GM12878 (cell line): ENCODE measurements around the gene PRRT1B. TPM values are rescaled to one million over a fixed set of nuclear protein-coding genes. Genes with fewer than 3 reads are reported as not detected.

Experiments
- ATAC-seq: fragments of 200-7000 bp; cut with Tn5 transposase; 3 replicates; pipeline ENCODE4 v1.9.1; 2020; ENCODE audit warnings: mild to moderate bottlenecking, moderate library complexity
- BruUV-seq: library from RNA; stranded (reverse); fragments of 400-500 nt; replicated peaks from 2 replicates; lab custom pipeline; 2021; lab: Mats Ljungman, UMichigan
- CTCF ChIA-PET: fragments of 300-600 bp; sonication (Branson Sonifier 250); formaldehyde crosslinking; extraction: SDS; loops from one replicate; lab custom pipeline; 2021; ENCODE audit warnings: inconsistent platforms; lab: Yijun Ruan, JAX
- POLR2A ChIA-PET: fragments of 350-600 bp; formaldehyde crosslinking; extraction: SDS; loops from one replicate; lab custom pipeline; 2021; ENCODE audit warnings: inconsistent platforms; lab: Charles Lee
- RAD21 ChIA-PET: fragments of 300-600 bp; sonication (Branson Sonifier 250); formaldehyde crosslinking; loops from one replicate; lab custom pipeline; 2023; ENCODE audit warnings: antibody characterized with exemption; ENCODE audit not compliant: unreplicated experiment; lab: Charles Lee
- SMC1A ChIA-PET: fragments of 300-600 bp; sonication (Branson Sonifier 250); formaldehyde crosslinking; loops from one replicate; lab custom pipeline; 2023; ENCODE audit not compliant: unreplicated experiment, uncharacterized antibody; lab: Charles Lee
- DNase-seq: peaks from one replicate; pipeline ENCODE4 v3.0.0-alpha.2; 2011; ENCODE audit warnings: low read depth, low spot score
- FAIRE-seq: peaks from 3 replicates; lab custom pipeline; 2011; peaks lifted over from hg19 to GRCh38; lab: Jason Lieb, UNC
- H2AFZ ChIP-seq: 2 replicates; pipeline ENCODE4 v1.6.0; 2011; ENCODE audit warnings: low read depth, low read length, control low read depth; ENCODE audit not compliant: control insufficient read depth
- H3K27ac ChIP-seq: 2 replicates; pipeline ENCODE4 v1.5.1; 2011; ENCODE audit warnings: control low read depth; ENCODE audit not compliant: control insufficient read depth, insufficient read depth
- H3K27me3 ChIP-seq, 2 experiments: replicated peaks in 1 of 2; 2 replicates each; pipeline versions ENCODE4 v1.6.0 to v1.6.1; 2011; ENCODE audit warnings: low read length in 1 of 2; ENCODE audit not compliant: control insufficient read depth in 2 of 2, insufficient read depth in 2 of 2
- H3K36me3 ChIP-seq, 2 experiments: 2 replicates each; pipeline ENCODE4 v1.5.1; 2011; ENCODE audit warnings: low read length in 1 of 2; ENCODE audit not compliant: control insufficient read depth in 2 of 2, insufficient read depth in 2 of 2
- H3K4me1 ChIP-seq: 2 replicates; pipeline ENCODE4 v1.6.1; 2011; ENCODE audit warnings: mild to moderate bottlenecking, low read length, moderate library complexity, mixed read lengths; ENCODE audit not compliant: control insufficient read depth, insufficient read depth
- H3K4me2 ChIP-seq: 2 replicates; pipeline ENCODE4 v1.6.0; 2011; ENCODE audit warnings: control low read depth; ENCODE audit not compliant: control insufficient read depth, insufficient read depth
- H3K4me3 ChIP-seq: fragments of 200-600 bp; sonication (generic); 2 replicates; pipeline ENCODE4 v1.5.1; 2016
- H3K79me2 ChIP-seq: 2 replicates; pipeline ENCODE4 v1.6.0; 2011; ENCODE audit warnings: low read length; ENCODE audit not compliant: control insufficient read depth, insufficient read depth
- H3K9ac ChIP-seq: 2 replicates; pipeline ENCODE4 v1.8.0; 2011; ENCODE audit warnings: low read length, control low read depth, mixed read lengths; ENCODE audit not compliant: control insufficient read depth, insufficient read depth
- H3K9me3 ChIP-seq: replicated peaks from 3 replicates; pipeline ENCODE4 v1.5.1; 2011; ENCODE audit warnings: mild to moderate bottlenecking, low read length; ENCODE audit not compliant: control insufficient read depth, insufficient read depth
- H4K20me1 ChIP-seq: 2 replicates; pipeline ENCODE4 v1.6.0; 2011; ENCODE audit not compliant: control insufficient read depth, insufficient read depth
- BCL11A ChIP-seq: IDR thresholded peaks from 2 replicates; pipeline ENCODE4 v1.6.1; 2011; ENCODE audit warnings: low read depth, low read length
- HSF1 ChIP-seq: fragments of 150-350 bp; IDR thresholded peaks from 2 replicates; pipeline ENCODE4 v1.6.1; 2014; ENCODE audit warnings: mild to moderate bottlenecking, low read depth, low read length
- WGBS: methylation state at CpG from one replicate; pipeline ENCODE4 v1.1.6; 2016; ENCODE audit warnings: low lambda C conversion rate; ENCODE audit not compliant: insufficient replicate concordance, insufficient coverage; ENCODE audit errors: missing lambda C conversion rate; 5-methylcytosine and 5-hydroxymethylcytosine counted together
- in situ Hi-C: fragments of 300-500 bp; cut with MboI; formaldehyde crosslinking; loops from 9 replicates; pipeline ENCODE4 v1.14.3; 2018; ENCODE audit warnings: mixed read lengths
- intact Hi-C: fragments of 100-400 bp; cut with micrococcal nuclease; formaldehyde crosslinking; loops from one replicate; pipeline ENCODE4 v1.14.2; 2022; ENCODE audit not compliant: unreplicated experiment
- polyA plus RNA-seq, 11 experiments: library from polyadenylated mRNA; depleted of rRNA in 4 of 11; unstranded in 6 of 11; stranded (reverse) in 5 of 11; fragments of >200 nt; fragmentation: Nextera tagmentation in 4 of 11; fragmentation: Illumina TruSeq in 1 of 11; extraction: Ambion mirVana in 4 of 11; extraction: Trizol in 1 of 11; gene quantifications; 1 replicate in 1 of 11; 2 replicates in 10 of 11; pipeline versions ENCODE4 v1.2.1 to v1.2.3, GENCODE V29; 2011 to 2016; ENCODE audit warnings: inconsistent platforms in 2 of 11, missing spikeins in 2 of 11, low read depth in 1 of 11
- total RNA-seq, 4 experiments: library from RNA; depleted of rRNA in 3 of 4; stranded (reverse); fragments of >200 nt in 3 of 4; fragmentation: Illumina TruSeq in 1 of 4; extraction: Trizol in 1 of 4; gene quantifications; 2 replicates each; pipeline versions ENCODE4 v1.2.1 to v1.2.3, GENCODE V29; 2013 to 2021

The PRRT1B gene
- total and polyA plus RNA-seq, 10 of the 15 experiments (the other 5 are each of a cell fraction or from before 2014, with no cell fraction given): not detected

GRCh38 chr9:131603711-131604439 is 58.6 kb downstream of the PRRT1B start (continued):
- TF ChIP-seq HSF1: no peak

- in situ Hi-C loops (no loop called here), intact Hi-C loops (no loop called here)
- RAD21 ChIA-PET: interaction anchor here (1.7 kb wide), 1 partner anchor 134 kb away, joined by 4 read pairs; the partner anchor contains the start of gene RAPGEF1
- 78% methylated on average over 9 of the region's 9 CpGs for whole genome bisulfite sequencing
- no peak for FAIRE-seq
- CTCF ChIA-PET: interaction anchor here (0.6 to 1.1 kb wide), 3 partner anchors 88 to 147 kb away, joined by 3 to 4 read pairs (median 3); no protein-coding TSS in a partner anchor
- Histone ChIP-seq H3K4me2 (no peak overlapping the region), H3K27ac (no peak overlapping the region), H2AFZ (no peak overlapping the region), H3K27me3 (no peaks in the 10 kb centered on the region), H3K79me2 (no peaks in the 10 kb centered on the region), H3K9ac (no peak overlapping the region), H3K4me3 (no peak overlapping the region), H4K20me1 (no peaks in the 10 kb centered on the region), H3K36me3 (peaks cover 28 to 38% of the 10 kb centered on the region in 2 experiments), H3K9me3 (no peaks in the 10 kb centered on the region), H3K4me1 (no peaks in the 10 kb centered on the region)
- no TSS peak for BruUV-seq
- ATAC-seq: no peak
- POLR2A ChIA-PET: interaction anchor here (0.5 to 0.6 kb wide), 2 partner anchors 16 to 141 kb away, joined by 3 to 6 read pairs; no protein-coding TSS in a partner anchor
- no peak for DNase-seq
- SMC1A ChIA-PET: interaction anchor here (1.1 kb wide), 1 partner anchor 24 kb away, joined by 3 read pairs; no protein-coding TSS in a partner anchor
- no peak for TF ChIP-seq BCL11A
Measured at GRCh38 chr9:131605770-131606590, 60.7 kb downstream of the PRRT1B start.
